ENCODE data around the gene ZDHHC14. TPM values are rescaled to one million over a fixed set of nuclear protein-coding genes. Genes with fewer than 3 reads are reported as not detected.

The ZDHHC14 gene
- total and polyA plus RNA-seq, 8 donors: 3.4 to 25.7 (median 7.4) TPM

DNA sequence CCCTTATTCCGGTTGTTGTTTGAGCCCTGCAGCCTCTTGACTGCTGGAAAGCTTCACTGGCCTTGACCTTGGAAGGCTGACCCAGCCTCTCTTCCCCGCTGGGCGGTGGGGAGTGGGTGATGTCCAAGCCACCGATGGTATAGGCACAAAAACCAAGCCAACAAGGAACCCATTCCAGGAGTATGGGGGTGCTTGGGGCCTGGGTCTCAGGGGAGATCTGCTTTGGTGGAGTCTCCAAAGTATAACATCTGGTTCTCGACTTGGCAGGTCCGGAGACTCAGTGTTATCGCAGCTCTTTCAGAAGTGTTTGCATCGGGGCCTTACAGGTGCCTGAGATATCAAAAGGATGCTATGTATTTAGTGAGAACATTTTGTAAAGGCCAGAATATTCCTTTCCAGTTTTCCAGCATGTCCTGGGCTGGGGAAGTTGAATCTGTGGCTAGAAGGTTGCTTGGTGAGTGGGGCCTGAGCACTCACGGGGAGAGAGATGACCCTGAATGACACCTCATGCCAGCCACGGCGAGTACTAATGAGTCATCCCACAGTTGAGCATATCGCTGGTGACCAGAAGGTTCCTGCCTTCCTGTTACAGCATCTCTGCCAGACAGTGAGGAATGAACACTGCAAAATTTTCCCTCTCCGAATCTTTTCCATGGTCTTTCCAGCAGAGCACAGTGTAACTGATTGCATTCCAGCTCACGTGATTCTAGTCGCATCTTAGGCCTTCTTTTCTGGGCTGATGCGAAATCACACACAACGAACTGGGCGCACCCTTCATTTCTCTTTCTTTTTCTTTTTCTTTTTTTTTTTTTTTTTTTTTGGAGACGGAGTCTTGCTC is 133.9 kb downstream of the ZDHHC14 start:
- H3K27me3 ChIP-seq: no peaks in the 10 kb centered on the region
- 80 to 91% (median 88%) methylated on average over 19 of the region's 19 CpGs for WGBS, 5 donors
- TF ChIP-seq POLR2AphosphoS5 (IDR thresholded peaks at IDR 0.05): peak in 1 of 3 donors; percentile 12
- TF ChIP-seq, protein P1, sequence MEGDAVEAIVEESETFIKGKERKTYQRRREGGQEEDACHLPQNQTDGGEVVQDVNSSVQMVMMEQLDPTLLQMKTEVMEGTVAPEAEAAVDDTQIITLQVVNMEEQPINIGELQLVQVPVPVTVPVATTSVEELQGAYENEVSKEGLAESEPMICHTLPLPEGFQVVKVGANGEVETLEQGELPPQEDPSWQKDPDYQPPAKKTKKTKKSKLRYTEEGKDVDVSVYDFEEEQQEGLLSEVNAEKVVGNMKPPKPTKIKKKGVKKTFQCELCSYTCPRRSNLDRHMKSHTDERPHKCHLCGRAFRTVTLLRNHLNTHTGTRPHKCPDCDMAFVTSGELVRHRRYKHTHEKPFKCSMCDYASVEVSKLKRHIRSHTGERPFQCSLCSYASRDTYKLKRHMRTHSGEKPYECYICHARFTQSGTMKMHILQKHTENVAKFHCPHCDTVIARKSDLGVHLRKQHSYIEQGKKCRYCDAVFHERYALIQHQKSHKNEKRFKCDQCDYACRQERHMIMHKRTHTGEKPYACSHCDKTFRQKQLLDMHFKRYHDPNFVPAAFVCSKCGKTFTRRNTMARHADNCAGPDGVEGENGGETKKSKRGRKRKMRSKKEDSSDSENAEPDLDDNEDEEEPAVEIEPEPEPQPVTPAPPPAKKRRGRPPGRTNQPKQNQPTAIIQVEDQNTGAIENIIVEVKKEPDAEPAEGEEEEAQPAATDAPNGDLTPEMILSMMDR (IDR thresholded peaks at IDR 0.05): no peak
- H3K4me1 ChIP-seq: peaks cover 0 to 6% (median 5%) of the 10 kb centered on the region in 4 donors
- intact Hi-C loops (cut with DNase I; ENCODE audit: low total_unique reads): no loop called here
- no peaks in the 10 kb centered on the region for H3K36me3 ChIP-seq
- H3K4me3 ChIP-seq: no peak overlapping the region
- H3K27ac ChIP-seq: no peak overlapping the region
- H3K9me3 ChIP-seq: no peaks in the 10 kb centered on the region
- DNase-seq: peak in 1 of 2 donors; percentile 52

DNA sequence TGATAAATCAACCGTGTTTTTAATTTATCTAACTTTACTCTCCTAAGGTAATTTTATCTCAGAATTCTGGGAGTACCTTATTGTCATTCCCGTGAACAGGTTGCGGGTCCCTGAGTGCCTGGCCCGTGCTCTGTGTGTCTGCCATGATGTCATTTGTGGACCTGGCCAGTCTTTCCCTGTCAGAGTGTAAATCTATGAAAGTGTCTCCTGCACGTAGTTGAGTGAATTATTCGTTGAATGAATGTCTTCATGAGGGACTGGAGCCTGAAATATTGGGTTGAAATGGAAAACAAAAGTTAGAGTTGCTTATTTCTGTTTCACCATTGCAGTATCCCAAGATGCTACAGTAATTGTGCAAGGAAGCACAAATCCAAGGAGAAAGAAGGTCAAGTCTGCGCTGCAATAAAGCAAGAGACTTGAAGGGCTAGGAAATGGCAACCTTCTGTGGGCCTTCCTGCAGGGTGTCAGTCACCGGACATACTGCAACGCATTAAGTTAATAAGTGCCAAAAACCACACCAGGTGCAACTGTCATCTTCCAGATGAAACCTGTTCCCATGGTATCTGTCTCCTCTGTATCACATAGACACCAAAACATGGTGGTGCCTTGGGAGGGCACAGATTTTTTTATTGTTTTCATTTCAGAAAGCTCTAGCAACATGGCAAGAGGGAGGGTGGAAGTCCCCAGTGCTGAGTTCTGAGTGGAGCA is 135.5 kb downstream of the ZDHHC14 start:
- intact Hi-C loops (cut with DNase I; ENCODE audit: low total_unique reads): no loop called here
- Histone ChIP-seq H3K9me3 (no peaks in the 10 kb centered on the region), H3K27me3 (no peaks in the 10 kb centered on the region), H3K27ac (no peak overlapping the region), H3K4me1 (peaks cover 0 to 6% (median 5%) of the 10 kb centered on the region in 4 donors), H3K36me3 (no peaks in the 10 kb centered on the region), H3K4me3 (no peak overlapping the region)
- WGBS, 5 donors: 91 to 93% (median 92%) methylated on average over 9 of the region's 9 CpGs
- TF ChIP-seq, protein P1 (IDR thresholded peaks at IDR 0.05): no peak
- TF ChIP-seq POLR2A (IDR thresholded peaks at IDR 0.05) (no peak), EP300 (IDR thresholded peaks at IDR 0.05) (no peak)
- DNase-seq: no peak

- intact Hi-C loops (cut with DNase I; ENCODE audit: low total_unique reads): no loop called here
- H3K4me3 ChIP-seq: no peak overlapping the region
- no peaks in the 10 kb centered on the region for H3K9me3 ChIP-seq
- TF ChIP-seq POLR2A (IDR thresholded peaks at IDR 0.05): no peak
- TF ChIP-seq EP300 (IDR thresholded peaks at IDR 0.05): no peak
- TF ChIP-seq, protein P1 (IDR thresholded peaks at IDR 0.05): no peak
- TF ChIP-seq POLR2AphosphoS5 (IDR thresholded peaks at IDR 0.05): no peak
- H3K36me3 ChIP-seq: no peaks in the 10 kb centered on the region
- no peak for DNase-seq
- no peak overlapping the region for H3K27ac ChIP-seq
- H3K27me3 ChIP-seq: no peaks in the 10 kb centered on the region
- peaks cover 0 to 6% (median 4%) of the 10 kb centered on the region in 4 donors for H3K4me1 ChIP-seq
- WGBS, 5 donors: 76 to 87% (median 79%) methylated on average over 15 of the region's 15 CpGs
These were observed 136.8 kb downstream of the ZDHHC14 start for GRCh38 chr6:157517601-157518359.
